ENCODE data around the gene RACK1. TPM values are rescaled to one million over a fixed set of nuclear protein-coding genes. Genes with fewer than 3 reads are reported as not detected.
A peak's percentile ranks its signal among the peaks of the same experiment; 100 is the strongest.

RACK1 gene
- total and polyA plus RNA-seq, 4 experiments from 2014 or later, result 1,956 to 2,145 (median 2,033) TPM

DNA sequence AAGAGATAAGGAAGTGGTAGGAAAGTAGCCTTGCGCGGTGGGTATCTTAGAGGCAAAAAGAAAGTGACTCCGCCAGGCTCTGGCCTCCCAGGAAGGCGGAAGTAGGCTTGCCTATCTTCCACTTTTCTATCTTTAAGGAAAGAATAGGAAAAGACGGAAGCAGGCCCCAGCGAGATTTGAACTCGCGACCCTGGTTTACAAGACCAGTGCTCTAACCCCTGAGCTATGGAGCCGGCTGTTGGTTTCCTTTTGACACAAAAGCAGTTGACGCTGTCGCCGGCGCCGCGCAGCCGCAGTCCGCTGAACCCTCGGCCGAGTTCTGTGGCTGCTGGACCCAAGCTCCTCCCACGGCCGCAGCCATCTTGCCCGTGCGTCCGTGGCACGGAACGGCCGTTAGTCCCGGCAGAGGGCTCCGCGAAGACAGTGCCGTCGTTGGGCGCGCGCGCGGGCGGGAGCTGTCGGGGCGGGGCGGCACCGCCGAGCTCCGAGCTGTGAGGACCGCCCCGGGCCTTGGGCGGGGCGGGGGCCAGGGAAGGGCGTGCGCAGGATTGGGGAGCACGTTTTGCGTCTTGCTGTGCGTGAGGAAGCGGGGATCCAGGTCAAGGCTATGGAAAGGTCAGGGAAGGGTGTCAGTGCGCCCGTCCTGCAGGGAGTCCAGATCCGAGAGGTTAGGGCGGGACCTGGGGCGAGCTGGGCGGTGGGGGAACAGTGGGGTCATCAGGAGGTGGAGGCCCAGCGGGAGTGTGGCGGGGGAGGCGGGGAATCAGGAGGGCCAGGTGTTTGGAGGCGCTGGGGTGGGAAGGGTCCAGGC lies 52.0 kb downstream of the RACK1 start:
- peaks cover 16% of the 10 kb centered on the region for H3K4me1 ChIP-seq (ENCODE audit: insufficient read depth, low read length)
- H3K27me3 Mint-ChIP-seq, result peaks cover 5 to 19% of the 10 kb centered on the region in 2 donors
- H3K9me3 ChIP-seq (ENCODE audit: control insufficient read depth in 1 of 2, low read length in 2 of 2), result no peaks in the 10 kb centered on the region
- no peaks in the 10 kb centered on the region for H3K36me3 ChIP-seq (ENCODE audit: insufficient read depth, low read length)
- peaks cover 0 to 39% (median 7%) of the 10 kb centered on the region in 8 donors for H3K9me3 Mint-ChIP-seq
- no peaks in the 10 kb centered on the region for H3K27me3 ChIP-seq (ENCODE audit: insufficient read depth, low read length)
- peaks cover 0 to 42% of the 10 kb centered on the region in 2 donors for H3K36me3 Mint-ChIP-seq
- H3K27ac Mint-ChIP-seq, result peak overlapping the region; percentile 95 to 100 (median 97)
- H3K27ac ChIP-seq (ENCODE audit: low read depth, low read length), result peak overlapping the region; percentile 79
- intact Hi-C loops (cut with micrococcal nuclease), result loop anchor here (1.0 kb wide), 5 partner anchors 8 to 55 kb away; partner anchors contain the start of gene TRIM41
- peaks cover 16 to 64% (median 32%) of the 10 kb centered on the region in 4 donors for H3K4me1 Mint-ChIP-seq
- H3K4me3 ChIP-seq (ENCODE audit: low read length in 2 of 2), result peak overlapping the region; percentile 87 to 97
- POLR2A ChIA-PET (ENCODE audit: partially characterized antibody), result interaction anchor here (0.6 to 12.9 kb wide), 16 partner anchors 8 to 382 kb away, joined by 3 to 412 read pairs (median 12); partner anchors contain the start of genes RACK1, TRIM41, TRIM52 and TRIM7
- CTCF ChIA-PET (ENCODE audit: partially characterized antibody), result interaction anchor here (0.8 to 6.6 kb wide), 9 partner anchors 9 to 69 kb away, joined by 3 to 100 read pairs (median 5); partner anchors contain the start of genes TRIM41, TRIM52 and TRIM7
- DNase-seq, result peak; percentile 94 to 98 (median 96)
- H3K4me3 Mint-ChIP-seq, result peak overlapping the region; percentile 96 to 99 (median 98)

DNA sequence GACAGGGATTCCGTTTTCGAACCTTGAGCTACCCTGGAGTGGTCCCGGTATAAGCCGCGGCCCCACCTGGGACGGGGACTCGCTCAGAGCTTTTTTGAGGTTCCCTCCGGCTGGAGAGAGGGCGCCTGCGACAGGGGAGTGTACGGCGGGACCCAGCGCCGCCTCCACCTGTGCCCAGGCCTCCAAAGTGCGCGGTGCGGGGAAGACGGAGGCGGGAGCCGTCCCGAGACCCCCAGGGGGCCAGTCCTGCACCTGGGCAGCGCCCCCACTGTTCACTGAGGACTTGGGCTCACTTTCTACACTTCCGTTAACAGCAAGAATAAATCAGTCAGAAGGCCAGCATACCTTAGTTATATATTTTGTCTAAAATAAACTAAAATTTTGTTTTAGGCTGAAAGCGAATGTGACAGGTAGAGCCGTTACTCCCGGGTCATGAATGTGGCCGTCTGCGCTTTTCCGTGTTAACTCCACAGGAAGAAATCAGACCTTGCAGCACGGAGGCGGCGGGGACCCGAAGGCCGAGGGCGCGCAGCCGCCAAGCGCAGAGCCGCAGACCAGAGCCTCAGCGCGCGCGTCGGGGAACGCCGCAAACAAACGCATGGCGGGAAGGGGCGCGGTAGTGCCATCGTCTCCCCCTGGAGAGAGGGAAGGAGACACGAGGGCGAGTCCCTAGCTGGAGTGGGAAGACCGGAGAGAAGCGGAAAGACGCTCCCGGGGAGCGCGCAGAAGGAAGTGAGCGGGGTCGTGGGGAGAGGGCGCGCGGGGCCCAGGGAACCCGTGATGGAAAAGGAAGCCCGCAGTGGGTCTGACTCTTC lies 52.8 kb downstream of the RACK1 start:
- POLR2A ChIA-PET (ENCODE audit: partially characterized antibody), result interaction anchor here (0.6 to 12.9 kb wide), 20 partner anchors 8 to 388 kb away, joined by 3 to 412 read pairs (median 6); partner anchors contain the start of genes RACK1, TRIM41, TRIM52 and TRIM7
- Mint-ChIP-seq H3K4me1 (peaks cover 16 to 72% (median 33%) of the 10 kb centered on the region in 4 donors), H3K36me3 (peaks cover 0 to 42% of the 10 kb centered on the region in 2 donors), H3K4me3 (peak overlapping the region; percentile 96 to 99 (median 98)), H3K27me3 (peaks cover 5 to 19% of the 10 kb centered on the region in 2 donors), H3K9me3 (peaks cover 0 to 39% (median 7%) of the 10 kb centered on the region in 8 donors), H3K27ac (peak overlapping the region; percentile 95 to 100 (median 97))
- intact Hi-C loops (cut with micrococcal nuclease), result loop anchor here (1.0 kb wide), 5 partner anchors 8 to 55 kb away; partner anchors contain the start of gene TRIM41
- peak overlapping the region; percentile 79 for H3K27ac ChIP-seq (ENCODE audit: low read depth, low read length)
- CTCF ChIA-PET (ENCODE audit: partially characterized antibody), result interaction anchor here (1.0 to 6.6 kb wide), 14 partner anchors 8 to 70 kb away, joined by 3 to 100 read pairs (median 6); partner anchors contain the start of genes RACK1, TRIM41, TRIM52 and TRIM7
- peak; percentile 45 to 69 (median 54) for DNase-seq
- H3K27me3 ChIP-seq (ENCODE audit: insufficient read depth, low read length), result no peaks in the 10 kb centered on the region
- H3K4me1 ChIP-seq (ENCODE audit: insufficient read depth, low read length), result peaks cover 16% of the 10 kb centered on the region
- H3K36me3 ChIP-seq (ENCODE audit: insufficient read depth, low read length), result no peaks in the 10 kb centered on the region
- H3K4me3 ChIP-seq (ENCODE audit: low read length in 2 of 2), result peak overlapping the region; percentile 87 to 97
- no peaks in the 10 kb centered on the region for H3K9me3 ChIP-seq (ENCODE audit: control insufficient read depth in 1 of 2, low read length in 2 of 2)

DNA sequence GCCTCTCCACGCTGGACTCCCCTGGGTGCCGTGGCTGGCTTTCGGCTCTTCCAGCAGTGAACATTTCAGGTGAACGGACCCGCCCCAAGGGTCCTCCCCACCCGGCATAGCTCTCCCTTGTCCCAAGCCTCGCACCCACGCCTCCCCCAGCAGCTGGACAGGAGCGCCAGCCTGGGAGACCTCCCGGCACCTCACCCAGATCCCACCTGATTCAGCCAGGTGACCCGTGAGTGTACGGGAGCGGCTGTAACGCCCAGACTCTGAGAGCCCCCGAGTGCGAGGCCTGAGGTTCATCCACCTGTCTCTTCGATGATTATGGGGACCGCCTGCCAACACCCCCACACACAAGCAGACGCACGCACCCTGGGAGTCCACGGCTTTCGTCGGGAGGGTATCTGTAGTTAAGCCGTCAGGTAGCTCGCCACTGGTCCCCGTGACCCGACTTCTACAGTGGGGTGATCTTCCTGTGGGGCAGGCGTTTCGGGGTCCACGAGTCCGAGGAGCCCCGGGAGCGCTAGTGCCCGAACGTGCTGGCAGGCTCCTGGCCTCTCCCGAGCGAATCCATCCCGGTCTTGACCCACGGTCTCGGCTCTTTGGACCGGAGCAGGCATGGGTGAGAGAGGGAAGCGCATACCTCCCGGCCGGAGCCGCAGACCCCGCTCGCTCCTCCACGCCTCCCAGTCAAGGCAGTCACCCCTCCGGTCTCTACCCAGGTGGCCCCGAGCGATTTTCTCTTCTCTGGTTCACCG lies 53.6 kb downstream of the RACK1 start:
- ChIA-PET POLR2A (ENCODE audit: partially characterized antibody) (interaction anchor here (0.6 to 12.9 kb wide), 22 partner anchors 8 to 1567 kb away, joined by 3 to 412 read pairs (median 6); partner anchors contain the start of genes HNRNPH1, RACK1, TRIM41 and TRIM52), CTCF (ENCODE audit: partially characterized antibody) (interaction anchor here (0.7 to 6.6 kb wide), 14 partner anchors 9 to 71 kb away, joined by 3 to 100 read pairs (median 6); partner anchors contain the start of genes RACK1, TRIM41, TRIM52 and TRIM7)
- Mint-ChIP-seq H3K36me3 (peaks cover 0 to 42% of the 10 kb centered on the region in 2 donors), H3K27me3 (peaks cover 5 to 19% of the 10 kb centered on the region in 2 donors), H3K27ac (peak overlapping the region; percentile 91 to 100 (median 97)), H3K4me1 (peaks cover 16 to 78% (median 36%) of the 10 kb centered on the region in 4 donors), H3K4me3 (peak overlapping the region; percentile 96 to 99 (median 98)), H3K9me3 (peaks cover 0 to 39% (median 7%) of the 10 kb centered on the region in 8 donors)
- Histone ChIP-seq H3K9me3 (ENCODE audit: control insufficient read depth in 1 of 2, low read length in 2 of 2) (no peaks in the 10 kb centered on the region), H3K27ac (ENCODE audit: low read depth, low read length) (peak overlapping the region; percentile 79), H3K4me1 (ENCODE audit: insufficient read depth, low read length) (peaks cover 17% of the 10 kb centered on the region), H3K27me3 (ENCODE audit: insufficient read depth, low read length) (no peaks in the 10 kb centered on the region), H3K36me3 (ENCODE audit: insufficient read depth, low read length) (no peaks in the 10 kb centered on the region), H3K4me3 (ENCODE audit: low read length in 2 of 2) (peak overlapping the region; percentile 87 to 97)
- DNase-seq, result peak in 3 of 5 donors; percentile 41 to 63 (median 46)
- intact Hi-C loops (cut with micrococcal nuclease), result loop anchor here (1.0 to 10.0 kb wide), 2 partner anchors 71 to 385 kb away; partner anchors contain the start of genes MGAT1 and TRIM52

DNA sequence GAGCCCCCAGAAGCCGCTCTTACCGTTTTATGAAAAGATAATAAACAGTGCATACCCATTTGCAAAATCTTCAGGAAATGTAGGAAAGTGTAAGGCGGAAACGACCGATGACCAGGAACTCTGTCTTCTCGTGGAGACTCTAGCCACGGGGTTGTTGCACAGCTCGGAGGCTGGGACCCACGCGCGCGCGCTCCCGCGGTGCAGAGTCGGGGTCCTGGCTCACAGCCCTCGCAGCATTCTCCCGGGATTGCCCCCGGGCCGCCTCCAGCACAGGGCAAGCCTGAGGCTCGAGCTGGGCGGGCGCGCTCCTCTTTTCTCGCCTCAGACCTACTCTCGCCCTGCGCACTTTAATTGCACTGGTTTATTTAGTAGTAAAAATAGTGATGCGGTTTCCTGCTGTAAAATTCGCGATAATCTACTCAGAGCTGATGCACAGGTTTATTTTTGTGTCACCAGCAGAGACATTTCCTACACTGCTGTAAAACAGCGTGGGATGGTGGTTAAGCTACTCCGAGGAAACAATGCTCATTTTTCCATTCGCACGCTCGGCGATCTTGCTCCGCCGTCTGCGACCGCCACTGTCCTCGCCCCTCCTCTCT lies 54.2 kb downstream of the RACK1 start:
- ChIA-PET CTCF (ENCODE audit: partially characterized antibody) (interaction anchor here (0.7 to 6.6 kb wide), 14 partner anchors 8 to 71 kb away, joined by 3 to 100 read pairs (median 6); partner anchors contain the start of genes RACK1, TRIM41, TRIM52 and TRIM7), POLR2A (ENCODE audit: partially characterized antibody) (interaction anchor here (0.7 to 12.9 kb wide), 24 partner anchors 8 to 1566 kb away, joined by 3 to 412 read pairs (median 4); partner anchors contain the start of genes HNRNPH1, RACK1, TRIM41 and TRIM52)
- H3K4me1 ChIP-seq (ENCODE audit: insufficient read depth, low read length), result peaks cover 24% of the 10 kb centered on the region
- H3K4me3 Mint-ChIP-seq, result peak overlapping the region; percentile 96 to 99 (median 98)
- no peaks in the 10 kb centered on the region for H3K36me3 ChIP-seq (ENCODE audit: insufficient read depth, low read length)
- peaks cover 0 to 39% (median 7%) of the 10 kb centered on the region in 8 donors for H3K9me3 Mint-ChIP-seq
- DNase-seq, result peak; percentile 73 to 84 (median 77)
- H3K27me3 ChIP-seq (ENCODE audit: insufficient read depth, low read length), result no peaks in the 10 kb centered on the region
- peak overlapping the region; percentile 91 to 100 (median 97) for H3K27ac Mint-ChIP-seq
- intact Hi-C loops (cut with micrococcal nuclease), result loop anchor here (1.0 to 10.0 kb wide), 2 partner anchors 72 to 385 kb away; partner anchors contain the start of genes MGAT1 and TRIM52
- peaks cover 16 to 83% (median 39%) of the 10 kb centered on the region in 4 donors for H3K4me1 Mint-ChIP-seq
- peaks cover 0 to 42% of the 10 kb centered on the region in 2 donors for H3K36me3 Mint-ChIP-seq
- H3K9me3 ChIP-seq (ENCODE audit: control insufficient read depth in 1 of 2, low read length in 2 of 2), result no peaks in the 10 kb centered on the region
- H3K27ac ChIP-seq (ENCODE audit: low read depth, low read length), result peak overlapping the region; percentile 79
- peak overlapping the region; percentile 87 to 97 for H3K4me3 ChIP-seq (ENCODE audit: low read length in 2 of 2)
- H3K27me3 Mint-ChIP-seq, result peaks cover 5 to 19% of the 10 kb centered on the region in 2 donors

GRCh38 chr5:181188700-181189362 lies 54.9 kb downstream of the RACK1 start:
- CTCF ChIA-PET (ENCODE audit: partially characterized antibody), result interaction anchor here (2.0 to 6.6 kb wide), 7 partner anchors 16 to 72 kb away, joined by 6 to 100 read pairs (median 10); partner anchors contain the start of genes TRIM41, TRIM52 and TRIM7

More at GRCh38 chr5:181188700-181189362, 54.9 kb downstream of the RACK1 start:
- peak; percentile 75 to 88 (median 81) for DNase-seq
- intact Hi-C loops (cut with micrococcal nuclease), result loop anchor here (1.0 to 10.0 kb wide), 2 partner anchors 72 to 384 kb away; partner anchors contain the start of genes MGAT1 and TRIM52
- peaks cover 19 to 89% (median 42%) of the 10 kb centered on the region in 4 donors for H3K4me1 Mint-ChIP-seq
- Histone ChIP-seq H3K4me1 (ENCODE audit: insufficient read depth, low read length) (peaks cover 26% of the 10 kb centered on the region), H3K9me3 (ENCODE audit: control insufficient read depth in 1 of 2, low read length in 2 of 2) (no peaks in the 10 kb centered on the region), H3K27me3 (ENCODE audit: insufficient read depth, low read length) (no peaks in the 10 kb centered on the region), H3K27ac (ENCODE audit: low read depth, low read length) (peak overlapping the region; percentile 79), H3K4me3 (ENCODE audit: low read length in 2 of 2) (peak overlapping the region; percentile 87 to 97), H3K36me3 (ENCODE audit: insufficient read depth, low read length) (no peaks in the 10 kb centered on the region)
- peaks cover 5 to 19% of the 10 kb centered on the region in 2 donors for H3K27me3 Mint-ChIP-seq
- peaks cover 0 to 42% of the 10 kb centered on the region in 2 donors for H3K36me3 Mint-ChIP-seq
- peaks cover 0 to 39% (median 7%) of the 10 kb centered on the region in 8 donors for H3K9me3 Mint-ChIP-seq
- POLR2A ChIA-PET (ENCODE audit: partially characterized antibody), result interaction anchor here (0.6 to 12.9 kb wide), 23 partner anchors 9 to 1285 kb away, joined by 3 to 412 read pairs (median 5); partner anchors contain the start of genes RACK1, TRIM41, TRIM52 and TRIM7
- H3K4me3 Mint-ChIP-seq, result peak overlapping the region; percentile 96 to 99 (median 98)
- H3K27ac Mint-ChIP-seq, result peak overlapping the region; percentile 91 to 100 (median 97)

Data from CD4-positive, alpha-beta memory T cell (primary cell).